Neuronal stem cell (in vitro differentiated cells): ENCODE data around the gene SUMO1.

Experiments used
- DNase-seq: peaks from one replicate; pipeline ENCODE4 v3.0.0-alpha.2; 2013; ENCODE audit warnings: low spot score
- H2AFZ ChIP-seq: one replicate; pipeline ENCODE4 v1.6.1; 2013; ENCODE audit warnings: mild to moderate bottlenecking, low read length, inconsistent platforms
- H2AK5ac ChIP-seq: 2 replicates; pipeline ENCODE4 v1.6.1; 2013; ENCODE audit warnings: low read depth, mild to moderate bottlenecking, inconsistent platforms, low read length, moderate library complexity, mixed read lengths
- H2BK120ac ChIP-seq: 2 replicates; pipeline ENCODE4 v1.6.1; 2013; ENCODE audit warnings: low read depth, mild to moderate bottlenecking, inconsistent platforms, low read length, moderate library complexity, mixed read lengths
- H2BK12ac ChIP-seq: one replicate; pipeline ENCODE4 v1.6.1; 2013; ENCODE audit warnings: low read length, inconsistent platforms
- H2BK15ac ChIP-seq: 2 replicates; pipeline ENCODE4 v1.6.1; 2013; ENCODE audit warnings: mild to moderate bottlenecking, low read length, inconsistent platforms, mixed read lengths
- H2BK5ac ChIP-seq: one replicate; pipeline ENCODE4 v1.6.1; 2013; ENCODE audit warnings: inconsistent platforms, mild to moderate bottlenecking, low read length, moderate library complexity
- H3K14ac ChIP-seq: one replicate; pipeline ENCODE4 v1.6.1; 2013; ENCODE audit warnings: low read length, inconsistent platforms
- H3K18ac ChIP-seq: 2 replicates; pipeline ENCODE4 v1.6.1; 2013; ENCODE audit warnings: low read length, inconsistent platforms
- H3K23ac ChIP-seq: 2 replicates; pipeline ENCODE4 v1.6.1; 2013; ENCODE audit warnings: low read depth, mild to moderate bottlenecking, mixed read lengths, low read length, inconsistent platforms; ENCODE audit not compliant: poor library complexity
- H3K27ac ChIP-seq: replicated peaks from 3 replicates; pipeline ENCODE4 v1.5.1; 2013; ENCODE audit warnings: low read length, inconsistent platforms
- H3K27me3 ChIP-seq, 3 experiments: 2 replicates each; pipeline ENCODE4 v1.6.1; 2013; ENCODE audit warnings: low read length in 3 of 3, mild to moderate bottlenecking in 2 of 3, inconsistent platforms in 1 of 3, low read depth in 1 of 3, mixed read lengths in 1 of 3, moderate library complexity in 1 of 3; ENCODE audit not compliant: control insufficient read depth in 3 of 3, insufficient read depth in 3 of 3
- H3K36me3 ChIP-seq, 2 donors: replicated peaks in 1 of 2; 2 replicates each; pipeline ENCODE4 v1.6.1; 2013; ENCODE audit warnings: low read length in 2 of 2; ENCODE audit not compliant: control insufficient read depth in 2 of 2, insufficient read depth in 2 of 2
- H3K4ac ChIP-seq: 2 replicates; pipeline ENCODE4 v1.6.1; 2013; ENCODE audit warnings: inconsistent platforms, mild to moderate bottlenecking, low read length, moderate library complexity
- H3K4me1 ChIP-seq, 2 donors: 1 replicate in 1 of 2; 2 replicates in 1 of 2; pipeline ENCODE4 v1.6.1; 2013; ENCODE audit warnings: low read length in 2 of 2, low read depth in 1 of 2; ENCODE audit not compliant: control insufficient read depth in 2 of 2, insufficient read depth in 1 of 2
- H3K4me2 ChIP-seq: one replicate; pipeline ENCODE4 v1.6.1; 2013; ENCODE audit warnings: mild to moderate bottlenecking, low read length, inconsistent platforms; ENCODE audit not compliant: insufficient read depth, poor library complexity, severe bottlenecking
- H3K4me3 ChIP-seq, 2 donors: 2 replicates each; pipeline ENCODE4 v1.5.1; 2013; ENCODE audit warnings: low read length in 2 of 2, mild to moderate bottlenecking in 2 of 2, inconsistent platforms in 1 of 2, moderate library complexity in 1 of 2
- H3K79me1 ChIP-seq: one replicate; pipeline ENCODE4 v1.6.1; 2013; ENCODE audit warnings: low read depth, mild to moderate bottlenecking, inconsistent platforms, low read length, moderate library complexity
- H3K9ac ChIP-seq: one replicate; pipeline ENCODE4 v1.6.1; 2013; ENCODE audit warnings: mild to moderate bottlenecking, low read depth, low read length, inconsistent platforms; ENCODE audit not compliant: poor library complexity
- H3K9me3 ChIP-seq, 2 donors: replicated peaks in 1 of 2; 2 replicates each; pipeline versions ENCODE3 to v1.6.1; 2013; ENCODE audit warnings: low read length in 2 of 2, mild to moderate bottlenecking in 2 of 2, inconsistent platforms in 1 of 2, low read depth in 1 of 2, mixed read lengths in 1 of 2, moderate library complexity in 1 of 2; ENCODE audit not compliant: control insufficient read depth in 2 of 2, insufficient read depth in 1 of 2
- H4K8ac ChIP-seq: one replicate; pipeline ENCODE4 v1.6.1; 2013; ENCODE audit warnings: low read depth, mild to moderate bottlenecking, inconsistent platforms, low read length, moderate library complexity
- H4K91ac ChIP-seq: one replicate; pipeline ENCODE4 v1.6.1; 2013; ENCODE audit warnings: low read length, low read depth, mild to moderate bottlenecking, inconsistent platforms; ENCODE audit not compliant: poor library complexity
- WGBS, 2 donors: extraction: QIAGEN DNeasy Blood & Tissue Kit; methylation state at CpG; one replicate each; pipeline ENCODE4 v1.1.7; 2013; ENCODE audit warnings: missing lambda C conversion rate in 2 of 2, mixed read lengths in 1 of 2; ENCODE audit not compliant: insufficient read length in 2 of 2, insufficient replicate concordance in 1 of 2; ENCODE audit errors: extremely low coverage in 2 of 2; 5-methylcytosine and 5-hydroxymethylcytosine counted together

Gene SUMO1

GRCh38 chr2:202196727-202197126 lies 41.7 kb downstream of the SUMO1 start:
- H3K79me1 ChIP-seq = no peaks in the 10 kb centered on the region
- no peak overlapping the region for H4K8ac ChIP-seq
- WGBS, 2 donors = no CpG with 5 or more reads among the region's 6 CpGs
- H3K4me1 ChIP-seq = no peaks in the 10 kb centered on the region
- H3K27ac ChIP-seq = no peak overlapping the region
- no peak overlapping the region for H2BK15ac ChIP-seq
- H3K4ac ChIP-seq = no peak overlapping the region
- H2AFZ ChIP-seq = no peak overlapping the region
- no peak overlapping the region for H2BK5ac ChIP-seq
- H3K9me3 ChIP-seq = no peaks in the 10 kb centered on the region
- H3K9ac ChIP-seq = no peak overlapping the region
- H3K18ac ChIP-seq = no peak overlapping the region
- no peaks in the 10 kb centered on the region for H3K27me3 ChIP-seq
- peaks cover 4 to 6% of the 10 kb centered on the region in 2 donors for H3K36me3 ChIP-seq
- no peak overlapping the region for H3K23ac ChIP-seq
- no peak overlapping the region for H3K4me2 ChIP-seq
- no peak overlapping the region for H3K14ac ChIP-seq
- no peak overlapping the region for H2AK5ac ChIP-seq
- no peak overlapping the region for H3K4me3 ChIP-seq
- no peak overlapping the region for H4K91ac ChIP-seq
- no peak for DNase-seq
- no peak overlapping the region for H2BK120ac ChIP-seq
- H2BK12ac ChIP-seq = no peak overlapping the region

GRCh38 chr2:202194418-202194817 lies 44.0 kb downstream of the SUMO1 start:
- Histone ChIP-seq H3K23ac (no peak overlapping the region), H3K9me3 (no peaks in the 10 kb centered on the region), H3K18ac (no peak overlapping the region), H3K27ac (no peak overlapping the region), H2BK15ac (no peak overlapping the region), H4K91ac (no peak overlapping the region), H2AFZ (no peak overlapping the region), H3K14ac (no peak overlapping the region), H2BK12ac (no peak overlapping the region), H2AK5ac (no peak overlapping the region), H3K4ac (no peak overlapping the region), H3K4me3 (no peak overlapping the region), H3K9ac (no peak overlapping the region), H3K4me1 (no peaks in the 10 kb centered on the region), H2BK120ac (no peak overlapping the region), H3K4me2 (no peak overlapping the region), H3K79me1 (no peaks in the 10 kb centered on the region), H2BK5ac (no peak overlapping the region), H3K36me3 (no peaks in the 10 kb centered on the region), H3K27me3 (no peaks in the 10 kb centered on the region), H4K8ac (no peak overlapping the region)
- DNase-seq = no peak
- no CpG with 5 or more reads among the region's 3 CpGs for WGBS, 2 donors

GRCh38 chr2:202193881-202194353 lies 44.5 kb downstream of the SUMO1 start:
- no peak for DNase-seq
- H3K9me3 ChIP-seq = no peaks in the 10 kb centered on the region
- no peak overlapping the region for H3K18ac ChIP-seq
- no peak overlapping the region for H3K4me2 ChIP-seq
- H2BK12ac ChIP-seq = no peak overlapping the region
- H2BK15ac ChIP-seq = no peak overlapping the region
- H3K4me1 ChIP-seq = no peaks in the 10 kb centered on the region
- no peak overlapping the region for H3K23ac ChIP-seq
- H2BK120ac ChIP-seq = no peak overlapping the region
- H2BK5ac ChIP-seq = no peak overlapping the region
- no peak overlapping the region for H3K4me3 ChIP-seq
- no peaks in the 10 kb centered on the region for H3K27me3 ChIP-seq
- no peak overlapping the region for H3K14ac ChIP-seq
- H4K91ac ChIP-seq = no peak overlapping the region
- peak overlapping the region; percentile 61 for H2AFZ ChIP-seq
- WGBS, 2 donors = no CpG with 5 or more reads among the region's 7 CpGs
- no peak overlapping the region for H3K27ac ChIP-seq
- H2AK5ac ChIP-seq = no peak overlapping the region
- no peaks in the 10 kb centered on the region for H3K36me3 ChIP-seq
- H3K4ac ChIP-seq = no peak overlapping the region
- H3K9ac ChIP-seq = no peak overlapping the region
- H4K8ac ChIP-seq = no peak overlapping the region
- H3K79me1 ChIP-seq = no peaks in the 10 kb centered on the region

- no CpG with 5 or more reads among the region's 5 CpGs for WGBS, 2 donors
- Histone ChIP-seq H3K79me1 (no peaks in the 10 kb centered on the region), H2BK15ac (no peak overlapping the region), H3K4me3 (no peak overlapping the region), H3K9me3 (no peaks in the 10 kb centered on the region), H3K18ac (no peak overlapping the region), H2AFZ (no peak overlapping the region), H3K4me1 (no peaks in the 10 kb centered on the region), H3K27ac (no peak overlapping the region), H2BK12ac (no peak overlapping the region), H4K8ac (no peak overlapping the region), H3K4me2 (no peak overlapping the region), H2AK5ac (no peak overlapping the region), H3K36me3 (no peaks in the 10 kb centered on the region), H4K91ac (no peak overlapping the region), H3K9ac (no peak overlapping the region), H3K27me3 (no peaks in the 10 kb centered on the region), H3K14ac (no peak overlapping the region), H3K4ac (no peak overlapping the region), H2BK5ac (no peak overlapping the region), H3K23ac (no peak overlapping the region), H2BK120ac (no peak overlapping the region)
- no peak for DNase-seq
Measured at GRCh38 chr2:202193305-202193704, 45.1 kb downstream of the SUMO1 start.
